DMS79 treated with DMSO at 0.1 percent for 48 hours (cell line): ENCODE results near the gene NOTCH2NLA.
"Not testable (repeated sequence)": the region's sequence is repeated elsewhere in the genome, so short reads cannot be mapped to it uniquely, and the experiment has no call there.

Experiments
- DNase-seq: peaks from one replicate; lab custom pipeline; 2025; lab: John Stamatoyannopoulos, UW

NOTCH2NLA gene

GRCh38 chr1:146228710-146229477, at the start of gene NOTCH2NLA:
Gene NOTCH2NLA (minus strand): TSS chr1:146229021. CDS start chr1:146189337, 39,684 bp downstream.
- DNase-seq: not testable (repeated sequence)

- DNase-seq: not testable (repeated sequence)
Observed at GRCh38 chr1:146278346-146278745, 49.5 kb upstream of the NOTCH2NLA start.

GRCh38 chr1:146277087-146277486, 48.3 kb upstream of the NOTCH2NLA start:
- not testable (repeated sequence) for DNase-seq

GRCh38 chr1:146274083-146274482, 45.3 kb upstream of the NOTCH2NLA start:
- DNase-seq: not testable (repeated sequence)

GRCh38 chr1:146273194-146273593, 44.4 kb upstream of the NOTCH2NLA start:
- DNase-seq: not testable (repeated sequence)

GRCh38 chr1:146272734-146273133, 43.9 kb upstream of the NOTCH2NLA start:
- DNase-seq: not testable (repeated sequence)

- DNase-seq: not testable (repeated sequence)
Observed at GRCh38 chr1:146271977-146272376, 43.2 kb upstream of the NOTCH2NLA start.

GRCh38 chr1:146270129-146270528, 41.3 kb upstream of the NOTCH2NLA start:
- DNase-seq: not testable (repeated sequence)

- not testable (repeated sequence) for DNase-seq
Observed at GRCh38 chr1:146266179-146266748, 37.4 kb upstream of the NOTCH2NLA start.

- DNase-seq: not testable (repeated sequence)
Observed at GRCh38 chr1:146264761-146265160, 35.9 kb upstream of the NOTCH2NLA start.

- not testable (repeated sequence) for DNase-seq
Observed at GRCh38 chr1:146260006-146260730, 31.3 kb upstream of the NOTCH2NLA start.

GRCh38 chr1:146257992-146258552, 29.3 kb upstream of the NOTCH2NLA start:
- DNase-seq: not testable (repeated sequence)

GRCh38 chr1:146254569-146255197, 25.9 kb upstream of the NOTCH2NLA start:
- not testable (repeated sequence) for DNase-seq

- DNase-seq: not testable (repeated sequence)
Observed at GRCh38 chr1:146253249-146253855, 24.5 kb upstream of the NOTCH2NLA start.

GRCh38 chr1:146251523-146251922, 22.7 kb upstream of the NOTCH2NLA start:
- DNase-seq: not testable (repeated sequence)

GRCh38 chr1:146248643-146249042, 19.8 kb upstream of the NOTCH2NLA start:
- not testable (repeated sequence) for DNase-seq

GRCh38 chr1:146236626-146237025, 7.8 kb upstream of the NOTCH2NLA start:
- not testable (repeated sequence) for DNase-seq

GRCh38 chr1:146236026-146236601, 7.3 kb upstream of the NOTCH2NLA start:
- not testable (repeated sequence) for DNase-seq

GRCh38 chr1:146228144-146228682, 608 bp downstream of the NOTCH2NLA start:
- not testable (repeated sequence) for DNase-seq

- not testable (repeated sequence) for DNase-seq
Observed at GRCh38 chr1:146174531-146174930, 54.3 kb downstream of the NOTCH2NLA start.

GRCh38 chr1:146167740-146168139, 61.1 kb downstream of the NOTCH2NLA start:
- not testable (repeated sequence) for DNase-seq
